ENCODE results near the gene RPP40. TPM values are rescaled to one million over a fixed set of nuclear protein-coding genes. Genes with fewer than 3 reads are reported as not detected.

Gene RPP40
- total RNA-seq, 1 donor from 2014 or later: 6.2 TPM

- no peak for DNase-seq (ENCODE audit: low spot score)
- Mint-ChIP-seq H3K27me3 (ENCODE audit: low read depth) (no peaks in the 10 kb centered on the region), H3K27ac (ENCODE audit: unreplicated experiment) (no peak overlapping the region), H3K36me3 (ENCODE audit: low read depth) (peaks cover 7% of the 10 kb centered on the region), H3K4me3 (ENCODE audit: unreplicated experiment) (no peak overlapping the region), H3K4me1 (ENCODE audit: low read depth) (peaks cover 13% of the 10 kb centered on the region), H3K9me3 (ENCODE audit: low read depth) (peaks cover 9% of the 10 kb centered on the region)
- no peak for TF ChIP-seq CTCF (IDR thresholded peaks at IDR 0.05)
These were observed 31.4 kb downstream of the RPP40 start for GRCh38 chr6:4972438-4972837.

- H3K4me3 Mint-ChIP-seq (ENCODE audit: unreplicated experiment): no peak overlapping the region
- TF ChIP-seq CTCF (IDR thresholded peaks at IDR 0.05): no peak
- peaks cover 6% of the 10 kb centered on the region for H3K9me3 Mint-ChIP-seq (ENCODE audit: low read depth)
- peaks cover 13% of the 10 kb centered on the region for H3K4me1 Mint-ChIP-seq (ENCODE audit: low read depth)
- H3K27me3 Mint-ChIP-seq (ENCODE audit: low read depth): no peaks in the 10 kb centered on the region
- H3K36me3 Mint-ChIP-seq (ENCODE audit: low read depth): peaks cover 4% of the 10 kb centered on the region
- H3K27ac Mint-ChIP-seq (ENCODE audit: unreplicated experiment): no peak overlapping the region
- DNase-seq (ENCODE audit: low spot score): no peak
These were observed 32.0 kb downstream of the RPP40 start for GRCh38 chr6:4971851-4972250.

- no peak overlapping the region for H3K27ac Mint-ChIP-seq (ENCODE audit: unreplicated experiment)
- no peak overlapping the region for H3K4me3 Mint-ChIP-seq (ENCODE audit: unreplicated experiment)
- peaks cover 13% of the 10 kb centered on the region for H3K4me1 Mint-ChIP-seq (ENCODE audit: low read depth)
- TF ChIP-seq CTCF (IDR thresholded peaks at IDR 0.05): no peak
- DNase-seq (ENCODE audit: low spot score): no peak
- H3K9me3 Mint-ChIP-seq (ENCODE audit: low read depth): no peaks in the 10 kb centered on the region
- no peaks in the 10 kb centered on the region for H3K36me3 Mint-ChIP-seq (ENCODE audit: low read depth)
- no peaks in the 10 kb centered on the region for H3K27me3 Mint-ChIP-seq (ENCODE audit: low read depth)
These were observed 33.0 kb downstream of the RPP40 start for GRCh38 chr6:4970739-4971395.

GRCh38 chr6:4969609-4970285 lies 34.1 kb downstream of the RPP40 start:
- Mint-ChIP-seq H3K36me3 (ENCODE audit: low read depth) (no peaks in the 10 kb centered on the region), H3K27me3 (ENCODE audit: low read depth) (no peaks in the 10 kb centered on the region), H3K4me3 (ENCODE audit: unreplicated experiment) (no peak overlapping the region), H3K9me3 (ENCODE audit: low read depth) (no peaks in the 10 kb centered on the region), H3K27ac (ENCODE audit: unreplicated experiment) (no peak overlapping the region), H3K4me1 (ENCODE audit: low read depth) (peaks cover 12% of the 10 kb centered on the region)
- DNase-seq (ENCODE audit: low spot score): no peak
- TF ChIP-seq CTCF (IDR thresholded peaks at IDR 0.05): no peak

GRCh38 chr6:4967301-4968030 lies 36.4 kb downstream of the RPP40 start:
- Mint-ChIP-seq H3K4me3 (ENCODE audit: unreplicated experiment) (no peak overlapping the region), H3K9me3 (ENCODE audit: low read depth) (no peaks in the 10 kb centered on the region), H3K4me1 (ENCODE audit: low read depth) (no peaks in the 10 kb centered on the region), H3K27ac (ENCODE audit: unreplicated experiment) (no peak overlapping the region), H3K27me3 (ENCODE audit: low read depth) (no peaks in the 10 kb centered on the region), H3K36me3 (ENCODE audit: low read depth) (no peaks in the 10 kb centered on the region)
- DNase-seq (ENCODE audit: low spot score): no peak
- no peak for TF ChIP-seq CTCF (IDR thresholded peaks at IDR 0.05)

All from chondrocyte (in vitro differentiated cells).